ENCODE measurements around the gene AGBL4.

DNA sequence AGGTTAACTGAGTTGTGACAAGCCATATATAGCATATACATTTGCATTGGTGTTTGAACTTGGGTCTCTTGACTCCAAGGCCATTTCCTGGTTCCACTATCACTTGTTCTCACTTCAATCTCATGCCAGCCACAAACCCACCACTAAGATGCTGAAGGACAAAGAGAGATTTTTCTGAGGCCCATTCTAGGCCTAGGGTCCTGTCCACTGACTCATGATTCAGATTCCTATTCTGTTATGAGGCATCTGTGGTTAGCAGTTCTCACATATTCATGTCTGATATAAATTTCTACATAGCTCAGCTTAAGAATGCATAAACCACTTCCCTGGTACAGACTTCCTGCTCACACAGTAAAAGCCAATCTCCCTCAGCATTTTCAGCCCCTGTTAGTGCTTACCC, 921.0 kb downstream of the AGBL4 start:
- no peak for TF ChIP-seq POLR2A (IDR thresholded peaks at IDR 0.05)
- TF ChIP-seq, protein P1, sequence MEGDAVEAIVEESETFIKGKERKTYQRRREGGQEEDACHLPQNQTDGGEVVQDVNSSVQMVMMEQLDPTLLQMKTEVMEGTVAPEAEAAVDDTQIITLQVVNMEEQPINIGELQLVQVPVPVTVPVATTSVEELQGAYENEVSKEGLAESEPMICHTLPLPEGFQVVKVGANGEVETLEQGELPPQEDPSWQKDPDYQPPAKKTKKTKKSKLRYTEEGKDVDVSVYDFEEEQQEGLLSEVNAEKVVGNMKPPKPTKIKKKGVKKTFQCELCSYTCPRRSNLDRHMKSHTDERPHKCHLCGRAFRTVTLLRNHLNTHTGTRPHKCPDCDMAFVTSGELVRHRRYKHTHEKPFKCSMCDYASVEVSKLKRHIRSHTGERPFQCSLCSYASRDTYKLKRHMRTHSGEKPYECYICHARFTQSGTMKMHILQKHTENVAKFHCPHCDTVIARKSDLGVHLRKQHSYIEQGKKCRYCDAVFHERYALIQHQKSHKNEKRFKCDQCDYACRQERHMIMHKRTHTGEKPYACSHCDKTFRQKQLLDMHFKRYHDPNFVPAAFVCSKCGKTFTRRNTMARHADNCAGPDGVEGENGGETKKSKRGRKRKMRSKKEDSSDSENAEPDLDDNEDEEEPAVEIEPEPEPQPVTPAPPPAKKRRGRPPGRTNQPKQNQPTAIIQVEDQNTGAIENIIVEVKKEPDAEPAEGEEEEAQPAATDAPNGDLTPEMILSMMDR (IDR thresholded peaks at IDR 0.05): no peak

Measured in heart left ventricle (tissue), 13 donors.